Spleen (tissue), 7 donors: ENCODE measurements around the gene ZBTB7C.

ENCODE experiments used
- POLR2A ChIP-seq, 3 donors: fragments of 450-650 bp; IDR thresholded peaks; one replicate each; pipeline ENCODE4 v1.5.1; 2017; ENCODE audit warnings: antibody characterized with exemption in 3 of 3, mild to moderate bottlenecking in 1 of 3
- POLR2AphosphoS5 ChIP-seq, 3 donors: sonication (generic); formaldehyde crosslinking; IDR thresholded peaks; one replicate each; pipeline ENCODE4 v1.5.1; 2017; ENCODE audit warnings: antibody characterized with exemption in 3 of 3
- TF ChIP-seq, protein P1 (sequence below), 11 experiments: fragments of 200-600 bp in 7 of 11; fragments of 450-650 bp in 4 of 11; sonication (generic) in 4 of 11; IDR thresholded peaks in 8 of 11; conservative IDR thresholded peaks in 3 of 11; 1 replicate in 7 of 11; 2 replicates in 4 of 11; pipeline versions ENCODE4 v1.4.0 to v1.8.0; 2016 to 2021; ENCODE audit warnings: antibody characterized with exemption in 11 of 11, inconsistent platforms in 4 of 11, mild to moderate bottlenecking in 1 of 11
- donor health status: DM: no; HTN: no; CAD: no; lungs with moderate emphysema.
- donor health status: DM: no; HTN: no; CAD: no.
- donor health status: DM: no; HTN: no; CAD: no.

DNA sequence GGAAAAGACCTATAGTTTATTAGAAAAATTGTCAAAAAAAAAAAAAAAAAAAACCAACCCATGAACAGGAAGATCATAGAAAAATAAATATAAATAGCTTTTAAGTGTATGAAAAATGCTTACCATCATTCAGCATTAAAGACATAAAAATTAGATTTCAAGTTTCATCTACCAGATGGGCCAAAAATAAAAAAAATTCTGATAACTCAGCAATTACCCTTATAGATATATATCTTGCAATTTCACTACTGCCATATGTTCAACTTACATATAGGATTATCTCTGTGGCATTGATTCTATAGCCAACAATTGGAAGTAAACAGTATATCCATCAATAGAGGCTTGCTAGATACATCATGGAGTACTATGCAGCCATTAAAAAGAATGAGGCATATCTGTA is 352.2 kb downstream of the ZBTB7C start:
- TF ChIP-seq, protein P1, sequence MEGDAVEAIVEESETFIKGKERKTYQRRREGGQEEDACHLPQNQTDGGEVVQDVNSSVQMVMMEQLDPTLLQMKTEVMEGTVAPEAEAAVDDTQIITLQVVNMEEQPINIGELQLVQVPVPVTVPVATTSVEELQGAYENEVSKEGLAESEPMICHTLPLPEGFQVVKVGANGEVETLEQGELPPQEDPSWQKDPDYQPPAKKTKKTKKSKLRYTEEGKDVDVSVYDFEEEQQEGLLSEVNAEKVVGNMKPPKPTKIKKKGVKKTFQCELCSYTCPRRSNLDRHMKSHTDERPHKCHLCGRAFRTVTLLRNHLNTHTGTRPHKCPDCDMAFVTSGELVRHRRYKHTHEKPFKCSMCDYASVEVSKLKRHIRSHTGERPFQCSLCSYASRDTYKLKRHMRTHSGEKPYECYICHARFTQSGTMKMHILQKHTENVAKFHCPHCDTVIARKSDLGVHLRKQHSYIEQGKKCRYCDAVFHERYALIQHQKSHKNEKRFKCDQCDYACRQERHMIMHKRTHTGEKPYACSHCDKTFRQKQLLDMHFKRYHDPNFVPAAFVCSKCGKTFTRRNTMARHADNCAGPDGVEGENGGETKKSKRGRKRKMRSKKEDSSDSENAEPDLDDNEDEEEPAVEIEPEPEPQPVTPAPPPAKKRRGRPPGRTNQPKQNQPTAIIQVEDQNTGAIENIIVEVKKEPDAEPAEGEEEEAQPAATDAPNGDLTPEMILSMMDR (IDR thresholded peaks at IDR 0.05 in 8 of 11, conservative IDR thresholded peaks at IDR 0.05 in 3 of 11) = no peak
- TF ChIP-seq POLR2A (IDR thresholded peaks at IDR 0.05) (no peak), POLR2AphosphoS5 (IDR thresholded peaks at IDR 0.05) (no peak)
